Measurements from ENCODE around the gene C1QTNF6. TPM values are rescaled to one million over a fixed set of nuclear protein-coding genes. Genes with fewer than 3 reads are reported as not detected.

Gene C1QTNF6
- total and polyA plus RNA-seq, 2 of the 4 experiments (the other 2 are of a cell fraction) = 1.1 to 10.9 TPM

DNA sequence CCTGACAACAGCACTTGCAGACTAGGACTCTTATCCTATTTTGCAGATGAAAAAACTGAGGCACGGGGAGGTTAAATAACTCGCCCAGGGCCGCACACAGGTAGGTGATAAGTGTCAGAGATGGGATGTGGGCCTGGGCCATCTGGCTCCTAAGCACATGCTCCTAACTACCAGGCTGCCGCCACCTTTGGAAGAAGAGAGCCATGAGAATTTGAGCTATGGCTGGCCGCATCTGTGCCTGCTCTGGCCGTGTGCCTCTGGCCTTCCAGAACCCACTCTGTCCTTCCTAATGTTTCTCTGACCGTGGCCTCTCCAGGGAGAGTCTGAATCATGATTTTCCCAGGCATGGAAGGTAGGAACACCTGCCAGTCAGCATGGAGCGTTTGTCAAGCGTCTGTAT is 23.0 kb downstream of the C1QTNF6 start:
- H3K56ac ChIP-seq (ENCODE audit: extremely low read depth, insufficient read depth, low read length) = no peak overlapping the region
- BruUV-seq (replicated peaks) = no TSS peak
- H2AFZ ChIP-seq (replicated peaks; ENCODE audit: low read length, poor library complexity) = no peak overlapping the region
- 80% methylated on average over 3 of the region's 9 CpGs; no CpG with 5 or more reads in 1 of the 2 experiments for WGBS, 2 experiments (ENCODE audit: extremely low coverage in 2 of 2, insufficient read length in 1 of 2)
- H3K14ac ChIP-seq (replicated peaks; ENCODE audit: low read depth, low read length) = no peak overlapping the region
- no peak overlapping the region for H3K9ac ChIP-seq (ENCODE audit: low read depth, low read length)
- H3K4me2 ChIP-seq (ENCODE audit: low read depth, low read length) = no peak overlapping the region
- H3K27ac ChIP-seq (ENCODE audit: insufficient read depth, low read length) = no peak overlapping the region
- DNase-seq (no peak), ATAC-seq (ENCODE audit: low read depth) (no peak)
- dilution Hi-C loops (cut with HindIII; ENCODE audit: low sequenced_read_pairs, unreplicated experiment) (no loop called here), in situ Hi-C loops (cut with MboI; ENCODE audit: low sequenced_read_pairs) (no loop called here), intact Hi-C loops (cut with micrococcal nuclease) (no loop called here)
- no peaks in the 10 kb centered on the region; the same call in 1 of the 2 replicates for H3K4me1 ChIP-seq (ENCODE audit: control insufficient read depth, insufficient read depth, low read length)
- H3K23ac ChIP-seq (ENCODE audit: low read depth, low read length) = no peak overlapping the region
- H4K5ac ChIP-seq (ENCODE audit: low read depth, low read length) = no peak overlapping the region
- no peaks in the 10 kb centered on the region for H3K9me1 ChIP-seq (ENCODE audit: insufficient read depth, low read length)
- H2BK120ac ChIP-seq (ENCODE audit: low read depth, low read length) = no peak overlapping the region
- H2BK15ac ChIP-seq (ENCODE audit: low read depth, low read length) = no peak overlapping the region
- H3K9me3 ChIP-seq (ENCODE audit: control insufficient read depth, insufficient read depth, low read length) = peaks cover 6% of the 10 kb centered on the region; the same call in 1 of the 2 replicates
- no peak overlapping the region for H2BK20ac ChIP-seq (ENCODE audit: low read depth, low read length)
- H3K18ac ChIP-seq (ENCODE audit: low read depth, low read length) = no peak overlapping the region
- H2AK5ac ChIP-seq (ENCODE audit: low read depth, low read length) = no peak overlapping the region
- H2BK5ac ChIP-seq (ENCODE audit: low read depth, low read length, poor library complexity, severe bottlenecking) = no peak overlapping the region
- H3K4ac ChIP-seq (ENCODE audit: low read depth, low read length) = no peak overlapping the region
- ChIA-PET POLR2A (ENCODE audit: unreplicated experiment) (no interaction called here), CTCF (interaction anchor here (1.4 kb wide), 1 partner anchor 35 kb away, joined by 5 read pairs; no protein-coding TSS in a partner anchor)
- no peak for TF ChIP-seq SMC3 (IDR thresholded peaks at IDR 0.05; ENCODE audit: low read depth, low read length)
- no peak for TF ChIP-seq CHD1 (IDR thresholded peaks at IDR 0.05; ENCODE audit: low read depth, low read length)
- TF ChIP-seq RFX5 (IDR thresholded peaks at IDR 0.05; ENCODE audit: low read depth, low read length) = no peak
- TF ChIP-seq BHLHE40 (IDR thresholded peaks at IDR 0.05; ENCODE audit: low read depth, low read length) = no peak
- no peak for TF ChIP-seq CEBPB (IDR thresholded peaks at IDR 0.05; ENCODE audit: low read depth, low read length)
- TF ChIP-seq, protein P1, sequence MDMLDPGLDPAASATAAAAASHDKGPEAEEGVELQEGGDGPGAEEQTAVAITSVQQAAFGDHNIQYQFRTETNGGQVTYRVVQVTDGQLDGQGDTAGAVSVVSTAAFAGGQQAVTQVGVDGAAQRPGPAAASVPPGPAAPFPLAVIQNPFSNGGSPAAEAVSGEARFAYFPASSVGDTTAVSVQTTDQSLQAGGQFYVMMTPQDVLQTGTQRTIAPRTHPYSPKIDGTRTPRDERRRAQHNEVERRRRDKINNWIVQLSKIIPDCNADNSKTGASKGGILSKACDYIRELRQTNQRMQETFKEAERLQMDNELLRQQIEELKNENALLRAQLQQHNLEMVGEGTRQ (IDR thresholded peaks at IDR 0.05; ENCODE audit: low read depth, low read length) = no peak
- TF ChIP-seq RAD21 (IDR thresholded peaks at IDR 0.05; ENCODE audit: low read length) = no peak
- no peak for TF ChIP-seq MAFK (IDR thresholded peaks at IDR 0.05; ENCODE audit: low read depth, low read length)
- no peak for TF ChIP-seq NFE2L2 (IDR thresholded peaks at IDR 0.05; ENCODE audit: low read depth, low read length)
- no peak for TF ChIP-seq POLR2A (IDR thresholded peaks at IDR 0.05; ENCODE audit: low read depth, low read length)
- TF ChIP-seq, protein P2, sequence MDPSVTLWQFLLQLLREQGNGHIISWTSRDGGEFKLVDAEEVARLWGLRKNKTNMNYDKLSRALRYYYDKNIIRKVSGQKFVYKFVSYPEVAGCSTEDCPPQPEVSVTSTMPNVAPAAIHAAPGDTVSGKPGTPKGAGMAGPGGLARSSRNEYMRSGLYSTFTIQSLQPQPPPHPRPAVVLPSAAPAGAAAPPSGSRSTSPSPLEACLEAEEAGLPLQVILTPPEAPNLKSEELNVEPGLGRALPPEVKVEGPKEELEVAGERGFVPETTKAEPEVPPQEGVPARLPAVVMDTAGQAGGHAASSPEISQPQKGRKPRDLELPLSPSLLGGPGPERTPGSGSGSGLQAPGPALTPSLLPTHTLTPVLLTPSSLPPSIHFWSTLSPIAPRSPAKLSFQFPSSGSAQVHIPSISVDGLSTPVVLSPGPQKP (IDR thresholded peaks at IDR 0.05; ENCODE audit: borderline replicate concordance, low read depth, low read length) = no peak
- TF ChIP-seq FOS (IDR thresholded peaks at IDR 0.05; ENCODE audit: low read depth, low read length) = no peak
- TF ChIP-seq, protein P3, sequence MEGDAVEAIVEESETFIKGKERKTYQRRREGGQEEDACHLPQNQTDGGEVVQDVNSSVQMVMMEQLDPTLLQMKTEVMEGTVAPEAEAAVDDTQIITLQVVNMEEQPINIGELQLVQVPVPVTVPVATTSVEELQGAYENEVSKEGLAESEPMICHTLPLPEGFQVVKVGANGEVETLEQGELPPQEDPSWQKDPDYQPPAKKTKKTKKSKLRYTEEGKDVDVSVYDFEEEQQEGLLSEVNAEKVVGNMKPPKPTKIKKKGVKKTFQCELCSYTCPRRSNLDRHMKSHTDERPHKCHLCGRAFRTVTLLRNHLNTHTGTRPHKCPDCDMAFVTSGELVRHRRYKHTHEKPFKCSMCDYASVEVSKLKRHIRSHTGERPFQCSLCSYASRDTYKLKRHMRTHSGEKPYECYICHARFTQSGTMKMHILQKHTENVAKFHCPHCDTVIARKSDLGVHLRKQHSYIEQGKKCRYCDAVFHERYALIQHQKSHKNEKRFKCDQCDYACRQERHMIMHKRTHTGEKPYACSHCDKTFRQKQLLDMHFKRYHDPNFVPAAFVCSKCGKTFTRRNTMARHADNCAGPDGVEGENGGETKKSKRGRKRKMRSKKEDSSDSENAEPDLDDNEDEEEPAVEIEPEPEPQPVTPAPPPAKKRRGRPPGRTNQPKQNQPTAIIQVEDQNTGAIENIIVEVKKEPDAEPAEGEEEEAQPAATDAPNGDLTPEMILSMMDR (conservative IDR thresholded peaks at IDR 0.05; ENCODE audit: low read depth, low read length) = no peak
- TF ChIP-seq RCOR1 (IDR thresholded peaks at IDR 0.05; ENCODE audit: insufficient replicate concordance, low read length) = no peak
- TF ChIP-seq MAZ (IDR thresholded peaks at IDR 0.05; ENCODE audit: borderline replicate concordance, low read depth, low read length) = no peak
- no peak for TF ChIP-seq MXI1 (IDR thresholded peaks at IDR 0.05; ENCODE audit: borderline replicate concordance, low read depth, low read length)
- H3K36me3 ChIP-seq (ENCODE audit: control insufficient read depth, insufficient read depth, low read length) = no peaks in the 10 kb centered on the region
- no peaks in the 10 kb centered on the region for H4K20me1 ChIP-seq (ENCODE audit: insufficient read depth, low read length)
- H3K79me1 ChIP-seq (ENCODE audit: low read depth in 1 of 2, low read length in 2 of 2) = no peaks in the 10 kb centered on the region
- H3K4me3 ChIP-seq (ENCODE audit: insufficient read depth, low read depth, low read length) = no peak overlapping the region
- H4K8ac ChIP-seq (ENCODE audit: low read depth in 2 of 2, low read length in 2 of 2) = no peak overlapping the region
- H4K91ac ChIP-seq (ENCODE audit: insufficient read depth, low read depth, low read length) = no peak overlapping the region
- H2AK9ac ChIP-seq (replicated peaks; ENCODE audit: low read depth, low read length, poor library complexity) = no peak overlapping the region
- H3K27me3 ChIP-seq (ENCODE audit: control insufficient read depth, insufficient read depth, low read length) = peaks cover 24% of the 10 kb centered on the region
